DMS153 (cell line): Measurements from ENCODE around the gene CROCC2.

Source experiments
- DNase-seq: peaks from one replicate; lab custom pipeline; 2025; lab: John Stamatoyannopoulos, UW

The CROCC2 gene

DNA sequence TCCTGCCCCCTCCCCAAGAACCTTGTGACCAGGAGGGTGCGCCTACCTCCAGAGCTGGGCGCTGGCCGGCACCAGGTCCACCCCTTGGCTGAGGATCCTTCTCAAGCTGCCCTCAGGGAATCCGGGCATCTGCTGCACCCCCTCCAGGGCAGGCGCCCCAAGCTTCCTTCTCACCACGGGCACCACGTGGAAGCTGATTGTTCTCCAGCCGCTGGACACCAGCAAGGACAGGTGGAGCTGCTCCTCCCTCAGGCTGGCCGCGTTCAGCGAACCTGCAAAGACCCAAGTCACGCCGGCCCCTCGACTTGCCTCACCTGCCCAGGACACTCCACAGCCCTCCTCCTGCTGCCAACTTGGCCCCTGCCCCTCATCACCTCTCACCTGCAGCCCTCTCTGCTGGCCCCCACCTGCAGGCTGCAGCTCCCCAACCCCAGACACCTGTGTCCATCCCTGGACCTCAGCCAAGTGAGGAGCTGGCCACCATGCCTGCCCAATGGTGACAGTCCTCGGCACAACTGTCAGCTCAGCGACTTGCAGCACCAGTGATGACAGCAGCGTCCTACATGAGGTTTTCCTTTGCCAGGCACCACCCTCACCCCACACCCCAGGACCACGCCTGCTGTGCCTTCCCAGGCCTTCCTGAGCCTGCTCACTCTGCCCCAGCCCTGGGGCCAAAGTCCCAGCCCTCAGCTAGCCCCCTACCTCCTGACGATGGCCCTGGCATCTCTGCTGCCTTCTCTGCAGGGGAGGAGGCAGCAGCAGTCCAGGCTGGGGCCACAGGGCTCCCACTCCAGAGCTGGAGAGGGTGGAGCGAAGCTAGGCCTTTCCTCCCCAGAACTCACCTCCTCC is 14.4 kb upstream of the CROCC2 start:
- no peak for DNase-seq

DNA sequence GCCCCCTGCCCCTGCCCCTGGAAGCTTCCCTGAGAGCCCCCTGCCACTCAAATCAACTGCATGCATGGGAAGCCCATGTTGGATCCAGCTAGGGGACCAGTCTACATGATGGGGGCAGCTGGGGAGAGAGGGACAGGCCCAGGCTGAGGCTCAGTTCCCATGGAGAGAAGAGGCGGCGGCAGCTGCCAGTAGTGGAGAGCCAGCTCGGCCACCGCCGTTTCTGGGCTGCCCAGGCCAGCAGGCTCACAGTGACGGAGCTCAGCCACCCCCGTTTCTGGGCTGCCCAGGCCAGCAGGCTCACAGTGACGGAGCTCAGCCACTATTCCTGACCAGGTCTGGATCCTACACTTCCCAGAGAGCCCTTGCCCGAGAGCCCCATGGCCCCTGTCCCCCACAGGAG is 13.8 kb upstream of the CROCC2 start:
- no peak for DNase-seq

DNA sequence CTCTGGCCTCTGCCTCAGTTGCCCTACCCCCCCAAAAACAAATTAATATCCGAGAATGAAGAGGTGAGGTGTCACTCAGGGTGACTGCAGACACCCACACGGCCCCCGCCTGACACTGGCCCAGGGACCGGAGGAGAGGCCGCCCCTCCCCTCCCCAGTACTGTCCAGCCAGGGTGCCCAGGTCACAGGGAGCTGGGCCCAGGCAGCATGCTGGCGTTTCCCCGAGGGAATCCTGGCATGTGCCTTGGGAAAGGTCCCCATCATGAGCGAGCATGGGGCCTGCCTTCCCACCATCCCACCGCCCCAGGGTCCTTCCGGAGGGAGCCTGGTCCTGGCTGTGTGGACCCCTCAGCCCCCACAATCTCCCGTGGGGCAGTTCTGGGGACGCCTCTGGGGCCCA is 13.2 kb upstream of the CROCC2 start:
- no peak for DNase-seq

DNA sequence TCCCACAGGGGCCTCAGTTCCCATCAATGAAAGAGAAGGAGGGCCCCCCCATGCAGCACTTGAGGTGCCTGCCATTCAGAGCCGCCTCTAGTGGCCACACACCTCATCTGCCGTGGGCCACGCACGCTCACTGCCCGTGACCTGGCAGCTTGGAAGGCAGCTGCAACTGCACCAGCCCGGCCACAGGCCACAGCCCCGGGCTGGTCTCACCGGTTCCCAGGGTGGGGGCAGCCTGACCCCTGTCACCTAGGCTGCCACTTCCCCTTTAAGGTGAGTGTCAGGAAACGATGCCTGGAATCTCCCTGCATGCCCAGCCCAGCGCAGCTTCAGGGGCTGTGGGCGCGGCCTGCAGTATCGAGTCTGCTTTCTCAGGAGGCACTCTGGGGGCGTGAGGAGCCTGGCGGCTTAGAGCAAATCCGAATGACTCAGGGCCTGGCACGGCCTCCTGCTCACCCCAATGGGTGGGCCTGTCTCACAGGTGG is 12.7 kb upstream of the CROCC2 start:
- DNase-seq, result no peak

DNA sequence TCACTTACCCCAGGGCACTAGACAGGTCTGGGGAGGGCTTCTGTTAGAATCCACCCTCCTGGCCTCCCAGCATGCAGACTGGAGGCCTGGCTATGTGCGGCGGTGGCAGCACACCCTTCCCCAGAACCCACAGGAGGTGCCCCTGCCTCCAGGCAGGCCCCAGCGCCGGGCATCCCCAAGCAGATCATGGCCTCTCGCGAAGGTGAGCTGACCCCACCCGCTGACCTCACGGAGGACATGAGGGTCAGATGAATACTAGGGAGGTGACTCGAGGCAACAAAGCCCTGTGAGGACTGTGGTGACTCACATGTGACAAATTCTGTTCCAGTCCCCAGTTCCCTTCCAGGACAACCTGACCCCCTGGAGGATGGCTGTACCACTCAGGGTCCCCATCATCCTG is 12.1 kb upstream of the CROCC2 start:
- DNase-seq, result no peak

DNA sequence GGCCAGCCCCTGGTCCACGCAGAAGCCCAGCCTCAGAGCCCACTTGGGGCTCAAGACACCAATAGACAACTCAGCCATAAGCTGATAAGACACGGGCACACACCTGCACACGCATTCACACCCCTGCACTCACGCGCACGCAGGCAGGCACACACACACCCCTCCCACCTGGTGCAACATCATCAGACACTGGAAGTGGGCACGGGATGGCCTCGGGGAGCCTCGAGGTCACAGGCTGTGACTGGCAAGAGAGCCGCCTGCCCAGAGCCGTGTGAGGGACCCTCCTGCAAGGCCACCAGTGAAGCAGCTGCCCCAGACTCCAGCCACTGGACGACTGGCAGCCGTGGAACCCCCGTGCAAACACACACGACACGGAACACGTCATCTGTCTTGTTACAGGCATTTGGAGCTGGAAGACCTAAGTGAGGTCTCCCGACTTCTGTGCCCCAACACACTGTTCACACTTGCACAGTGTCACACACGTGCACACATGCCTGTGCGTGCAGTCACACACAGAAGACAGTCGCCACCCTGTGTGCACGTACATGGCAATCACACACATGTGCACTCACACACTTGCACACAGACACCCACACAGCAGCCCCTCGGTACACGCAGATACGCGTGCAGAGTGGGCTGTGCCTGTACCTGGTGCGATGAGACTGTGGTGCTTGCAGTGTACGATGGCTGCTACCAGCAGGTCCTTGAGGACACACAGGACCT is 11.1 kb upstream of the CROCC2 start:
- no peak for DNase-seq

DNA sequence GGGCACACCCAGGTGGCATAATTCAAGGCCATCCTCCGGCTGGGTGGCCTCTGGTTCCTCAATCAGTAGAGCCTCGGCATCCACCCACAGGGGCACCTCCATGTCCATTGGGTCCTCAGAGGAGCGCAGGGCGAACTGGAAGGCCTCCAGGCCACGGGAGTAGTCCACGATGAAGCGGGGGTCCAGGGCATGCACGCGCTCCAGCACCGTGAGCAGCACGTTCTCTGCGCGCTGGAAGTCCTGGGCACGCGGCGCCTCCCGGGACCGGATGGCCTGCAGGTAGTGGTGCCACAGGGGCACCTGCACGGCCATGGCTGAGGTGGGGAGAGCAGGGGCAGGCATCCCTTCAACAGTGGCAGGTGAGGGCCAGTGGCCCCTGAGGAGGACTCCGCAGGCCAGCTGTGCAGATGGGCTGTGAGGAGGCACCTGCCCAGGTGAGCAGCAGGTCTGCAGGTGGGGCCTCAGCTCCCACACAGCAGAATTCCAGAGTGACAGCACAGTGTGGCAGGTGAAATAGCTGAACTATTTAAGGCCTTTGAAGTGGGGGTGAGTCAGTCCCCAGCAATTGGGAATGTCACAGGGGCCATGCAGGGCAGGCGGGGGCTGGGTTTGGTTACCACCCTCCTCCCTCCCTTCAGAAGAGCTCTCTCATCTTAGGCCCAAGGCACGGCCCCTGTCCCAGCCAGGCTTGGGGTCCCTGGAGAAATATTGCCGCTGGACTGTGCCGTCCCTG is 10.3 kb upstream of the CROCC2 start, which contains the start of gene MAB21L4:
Gene MAB21L4 (minus strand): TSS at position 501 of the 733 bp plus-strand sequence. CDS start 159 bp downstream, at position 342.
- DNase-seq, result no peak

DNA sequence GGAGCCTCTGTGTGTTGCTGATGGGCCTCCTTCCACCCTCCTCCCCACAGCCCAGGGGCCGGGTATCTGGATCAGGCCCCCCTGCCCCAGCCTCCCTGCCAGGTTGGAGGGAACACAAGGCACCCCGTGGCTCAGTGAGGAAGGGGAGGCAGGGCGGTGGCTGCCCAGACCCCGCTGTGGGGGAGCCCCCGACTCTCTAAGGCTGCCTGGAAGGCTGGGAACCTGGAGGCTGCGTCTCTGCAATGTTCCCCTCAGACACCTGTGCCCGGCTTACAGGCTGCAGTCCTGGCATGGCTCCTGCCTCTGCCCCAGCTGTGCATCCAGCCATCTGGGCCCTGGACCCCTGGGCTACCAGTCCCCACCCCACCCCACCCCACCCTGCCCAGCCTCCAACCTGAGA is 9.7 kb upstream of the CROCC2 start:
- no peak for DNase-seq

DNA sequence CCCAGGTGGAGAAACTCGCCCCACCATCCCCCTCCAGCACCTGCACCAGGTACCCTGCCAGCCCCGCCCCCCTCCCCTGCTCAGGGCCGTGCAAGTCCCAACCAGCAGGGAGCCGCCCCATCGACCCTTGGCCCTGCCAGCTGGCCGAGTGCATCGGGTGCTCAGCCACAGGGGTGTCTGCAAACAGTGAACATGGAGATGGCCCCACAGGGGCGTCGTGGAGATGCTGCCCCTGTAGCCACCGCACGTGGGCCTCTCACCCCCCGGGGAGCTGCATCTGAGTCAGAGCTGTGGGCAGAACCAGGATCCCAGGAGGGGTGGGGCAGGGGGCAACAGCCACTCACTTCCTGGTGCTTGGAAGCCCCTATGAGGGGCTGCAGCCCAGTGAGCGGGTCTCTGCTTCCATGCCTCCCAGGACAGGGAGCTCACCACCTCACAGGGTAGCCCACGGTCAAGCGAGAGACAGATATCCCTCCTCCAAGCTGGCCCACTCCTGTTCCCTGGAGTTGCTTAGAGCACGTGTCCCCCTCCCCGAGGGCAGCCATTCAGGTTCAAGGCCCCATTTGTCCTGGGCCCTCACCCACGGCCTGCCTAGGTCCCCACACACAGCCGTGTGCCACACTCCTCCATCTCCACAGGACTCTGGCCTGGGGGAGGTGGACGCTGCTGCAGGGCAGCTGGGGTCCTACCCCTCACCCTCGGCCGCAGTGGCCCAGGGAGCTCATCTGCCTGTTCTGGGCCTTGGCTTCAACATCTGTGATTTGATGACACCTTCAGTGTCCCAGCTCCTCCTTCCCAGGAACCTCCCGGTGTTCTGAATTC is 9.1 kb upstream of the CROCC2 start:
- DNase-seq, result peak; percentile 21

DNA sequence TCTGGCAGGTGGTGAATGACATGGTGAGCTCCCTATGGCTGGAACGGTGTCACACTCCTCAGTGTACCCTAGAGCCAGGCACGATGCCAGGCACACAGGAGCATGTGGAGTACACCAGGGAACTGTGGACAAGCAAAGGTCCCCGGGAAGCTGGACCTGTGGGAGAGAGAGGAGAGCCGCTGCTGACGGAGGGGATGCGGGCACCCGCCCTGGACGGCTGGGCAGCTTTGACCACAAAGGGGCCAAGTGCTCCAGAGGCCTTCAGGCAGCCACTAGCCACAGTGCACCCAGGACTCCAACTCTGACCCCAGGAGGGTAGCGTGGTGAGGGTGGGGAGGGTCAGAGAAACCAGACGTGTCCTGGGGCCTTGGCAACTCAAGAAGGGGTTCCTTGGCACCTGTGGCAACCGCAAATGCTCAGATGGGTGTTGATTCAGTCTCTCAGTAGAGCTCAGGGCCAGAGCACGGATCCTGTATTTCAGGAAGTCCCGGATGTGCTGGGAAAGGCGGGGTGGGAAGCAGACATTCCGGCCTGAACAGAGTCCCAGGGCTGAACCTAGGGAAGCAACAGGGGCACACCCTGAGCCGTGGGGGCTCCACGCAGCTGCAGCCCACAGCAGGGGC is 7.9 kb upstream of the CROCC2 start:
- no peak for DNase-seq

DNA sequence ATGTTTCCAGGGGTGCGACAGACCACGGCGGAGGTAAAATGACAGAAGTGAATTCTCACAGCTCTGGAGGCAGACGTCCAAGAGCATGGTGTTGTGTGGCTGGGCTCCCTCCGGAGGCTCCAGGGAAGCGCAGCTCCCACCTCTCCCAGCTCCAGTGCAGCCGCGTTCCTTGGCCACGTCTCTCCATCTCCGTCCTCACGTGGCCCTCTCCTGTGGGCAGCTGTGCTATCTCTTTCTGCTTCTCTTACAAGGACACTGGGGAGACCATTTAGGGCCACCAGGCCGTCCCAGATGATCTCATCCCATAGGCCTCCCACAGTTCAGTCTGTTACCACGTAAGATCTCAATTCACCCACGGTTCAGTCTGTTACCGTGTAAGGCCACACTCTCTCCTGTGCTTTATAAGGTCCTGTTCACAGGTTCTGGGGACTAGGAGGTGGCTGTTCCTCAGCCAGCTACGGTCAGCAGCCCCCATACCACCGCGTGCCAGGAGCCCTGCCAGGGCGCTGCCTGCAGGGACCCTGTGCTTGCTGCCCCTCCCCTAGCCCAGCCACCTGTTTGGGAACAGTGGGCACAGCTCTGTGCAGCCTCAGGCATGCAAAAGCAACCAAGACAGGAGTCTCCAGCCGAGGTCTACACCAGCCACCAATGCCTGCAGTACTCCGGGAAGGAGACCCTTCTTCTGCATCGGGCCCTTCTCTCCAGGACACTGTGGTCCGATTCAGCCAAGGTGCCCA is 7.2 kb upstream of the CROCC2 start:
- no peak for DNase-seq

DNA sequence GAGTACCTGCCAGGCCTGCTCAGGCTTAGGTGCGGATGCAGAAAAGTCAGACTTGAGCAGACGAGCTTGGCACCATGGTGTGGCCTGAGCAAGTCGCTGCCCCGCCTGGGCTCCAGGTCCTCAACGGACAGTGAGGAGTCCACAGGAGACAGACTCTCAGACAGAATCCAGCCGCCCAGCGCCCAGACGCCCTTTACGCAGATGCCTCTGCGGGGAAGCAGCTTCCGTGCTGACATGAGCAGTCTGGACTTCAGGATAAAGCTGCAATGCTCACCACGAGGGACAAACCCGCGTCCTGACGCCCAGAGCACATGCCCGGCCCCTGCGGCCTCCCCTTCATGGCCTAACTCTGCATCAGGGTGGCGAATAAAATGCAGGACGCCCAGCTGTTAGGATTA is 6.7 kb upstream of the CROCC2 start:
- DNase-seq, result no peak

DNA sequence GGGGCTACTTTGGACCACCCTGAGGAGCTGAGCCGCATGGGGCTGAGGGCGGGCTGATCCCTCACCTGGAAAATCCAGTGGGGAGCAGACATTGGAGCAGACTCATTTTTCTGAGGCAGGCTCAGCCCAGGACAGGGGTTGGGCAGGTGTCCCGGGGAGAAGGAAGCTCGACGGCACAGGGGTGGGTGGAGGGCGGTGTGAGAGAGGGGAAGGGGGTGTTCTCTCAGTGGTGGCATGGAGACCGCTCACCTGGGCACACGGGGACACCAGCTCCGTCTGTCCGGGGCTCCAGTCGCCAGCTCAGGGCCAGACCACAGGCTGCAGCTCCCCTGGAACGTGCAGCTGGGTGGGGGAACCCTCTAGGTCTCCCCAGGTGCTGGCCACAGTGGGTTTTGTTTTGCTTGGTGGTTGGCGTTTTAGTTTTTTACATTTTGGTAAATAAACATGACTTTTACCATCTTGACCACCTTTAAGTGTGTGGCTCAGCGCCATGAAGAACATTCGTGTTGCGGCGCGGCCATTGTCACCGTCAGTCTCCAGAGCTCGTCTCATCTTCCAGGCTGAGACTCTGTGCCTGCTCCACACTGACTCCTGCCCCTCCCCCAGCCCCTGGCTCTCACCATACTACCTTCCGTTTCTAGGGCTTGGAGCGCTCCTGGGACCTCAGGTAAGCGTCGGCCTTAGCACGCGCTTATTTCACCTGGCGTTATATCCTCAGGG is 5.8 kb upstream of the CROCC2 start:
- DNase-seq, result no peak

DNA sequence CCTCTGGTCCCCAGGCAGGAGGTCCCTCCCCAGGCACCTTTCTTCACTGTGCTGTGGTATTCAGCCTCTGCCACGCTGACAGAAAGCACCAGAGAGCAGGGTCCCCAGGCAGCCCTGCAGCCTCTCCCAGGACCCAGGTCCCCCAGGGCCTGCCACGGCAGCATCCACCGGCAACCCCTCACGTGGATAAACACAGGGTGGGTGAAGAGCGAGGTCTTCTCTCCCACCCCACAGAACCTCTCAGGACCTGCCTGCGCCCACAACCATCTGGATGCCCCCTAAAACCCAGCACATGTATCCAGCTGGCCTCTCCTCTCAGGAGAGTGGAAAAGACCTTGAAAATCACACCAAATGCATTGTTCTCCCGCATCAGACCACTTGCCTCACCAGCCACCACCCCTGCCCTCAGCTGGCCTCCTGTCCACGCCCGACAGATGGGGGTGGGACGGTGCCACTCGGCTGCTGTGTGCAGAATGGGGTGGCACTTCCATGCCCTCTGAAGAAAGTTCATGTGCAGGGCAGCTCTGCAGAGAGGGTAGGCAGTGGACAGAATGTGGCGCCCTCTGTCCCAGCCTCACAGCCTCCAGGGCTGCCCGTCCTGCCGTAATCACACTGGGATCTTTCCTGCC is 4.0 kb upstream of the CROCC2 start:
- DNase-seq, result no peak

DNA sequence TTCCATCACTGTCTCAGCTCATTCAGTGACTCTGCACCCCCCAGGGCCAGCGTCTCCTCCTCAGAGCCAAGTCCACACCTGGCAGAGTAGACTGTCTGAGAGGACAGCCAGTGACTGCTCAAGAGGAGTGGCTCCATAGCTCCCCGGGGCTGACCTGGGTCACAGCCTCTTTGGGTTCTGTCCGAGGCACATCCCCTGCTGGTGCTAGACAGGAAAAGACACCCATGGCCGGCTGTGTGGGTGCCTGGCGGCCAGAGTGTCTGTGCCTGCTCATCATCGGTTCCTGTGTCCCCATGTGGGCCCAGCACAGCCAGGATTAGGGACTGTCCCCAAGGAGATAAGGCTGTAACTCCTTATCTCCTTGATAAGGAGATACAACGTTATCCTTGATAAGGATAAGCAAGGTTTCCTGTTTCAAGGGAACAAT is 3.5 kb upstream of the CROCC2 start:
- DNase-seq, result no peak

DNA sequence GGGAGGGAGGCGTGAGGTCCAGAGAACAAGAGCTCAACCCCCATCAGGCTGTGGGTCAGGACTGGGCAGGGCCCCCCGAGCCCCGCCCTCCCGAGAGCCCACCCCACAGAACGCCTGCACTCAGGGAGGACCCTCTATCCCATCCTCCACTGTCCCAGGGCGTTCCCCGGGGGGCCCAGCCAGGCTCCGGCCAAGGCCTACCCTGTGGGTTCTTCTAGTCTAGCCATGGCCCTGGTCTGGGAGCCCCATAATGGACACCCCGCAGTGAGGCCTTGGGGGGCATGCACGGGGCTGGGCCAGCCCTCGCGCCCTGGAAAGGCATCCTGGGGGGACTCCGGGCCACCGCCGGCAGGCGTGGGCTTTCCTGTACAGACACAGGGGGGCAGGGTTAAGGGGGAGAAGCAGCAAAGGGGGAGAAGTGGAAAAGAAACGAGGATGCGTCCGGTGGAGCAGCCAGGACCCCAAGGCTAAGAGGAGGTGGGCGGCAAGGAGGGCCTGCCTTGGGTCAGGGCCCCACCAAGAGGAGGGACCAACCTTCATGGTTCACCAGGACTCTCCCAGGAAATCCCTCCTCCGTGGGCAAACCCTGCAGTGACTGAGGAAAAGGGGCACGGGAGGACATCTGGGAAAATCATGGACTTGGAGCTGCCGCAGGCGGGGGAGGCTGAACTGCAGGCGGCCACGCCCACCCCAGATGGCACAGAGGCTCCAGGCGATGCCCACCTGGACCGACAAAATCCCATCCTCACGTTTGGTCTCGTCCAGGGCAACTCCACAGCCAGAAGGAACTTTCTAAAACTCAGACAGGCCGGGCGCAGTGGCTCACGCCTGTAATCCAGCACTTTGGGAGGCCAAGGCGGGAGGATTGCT is 2.7 kb upstream of the CROCC2 start:
- DNase-seq, result no peak

DNA sequence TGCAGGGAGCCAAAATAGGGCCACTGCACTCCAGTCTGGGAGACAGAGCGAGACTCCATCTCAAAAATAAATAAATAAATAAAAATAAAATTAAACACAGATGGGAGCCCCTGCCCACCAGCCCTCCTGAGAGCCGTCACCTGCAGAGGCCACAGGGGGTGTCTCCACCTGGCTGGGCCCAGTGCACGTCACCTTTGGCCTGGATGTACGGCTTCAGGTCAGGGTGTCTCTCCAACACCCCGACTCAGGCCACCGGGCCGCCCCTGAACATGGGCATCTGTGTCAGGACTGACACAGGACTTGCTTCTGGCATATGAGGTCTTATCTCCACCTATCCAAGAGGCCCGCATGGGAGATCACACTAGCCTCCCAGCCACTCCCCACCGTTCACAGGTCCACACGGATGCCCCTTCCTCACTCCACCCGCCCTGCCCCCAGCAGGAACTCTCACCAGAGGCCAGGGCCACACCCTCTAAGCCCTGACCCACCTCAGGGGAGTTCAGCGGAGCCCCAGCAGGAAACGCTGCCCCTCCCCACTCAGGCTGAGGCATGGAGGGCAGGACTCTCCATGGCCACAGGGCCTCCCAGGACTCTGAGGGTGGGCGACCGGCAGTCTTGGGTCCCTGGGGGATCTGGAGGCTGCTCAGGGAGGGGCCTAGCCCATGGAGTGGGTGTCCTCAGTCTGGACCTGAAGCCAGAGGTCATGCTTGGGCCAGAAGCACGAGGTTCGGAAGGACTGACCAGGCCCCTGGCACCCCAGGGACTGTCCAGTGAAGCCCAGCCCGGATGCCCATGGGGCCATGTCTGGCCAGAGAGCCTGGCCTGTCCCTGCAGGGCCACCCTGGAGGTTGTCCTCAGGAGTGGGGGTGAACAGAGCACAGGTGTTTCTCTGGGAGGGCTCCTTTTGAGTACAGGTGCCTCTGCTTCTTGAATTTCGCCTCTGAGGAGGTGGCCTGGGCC is 1.6 kb upstream of the CROCC2 start:
- no peak for DNase-seq
